C4-2B (cell line): ENCODE measurements around the gene TMEM123.

Experiments
- ZFX ChIP-seq: fragments of 450-650 bp; IDR thresholded peaks from 2 replicates; pipeline ENCODE4 v1.6.1; 2017
- TF ChIP-seq, protein P1 (sequence below): fragments of 450-650 bp; conservative IDR thresholded peaks from 2 replicates; pipeline ENCODE4 v1.5.1; 2017; ENCODE audit warnings: mild to moderate bottlenecking

DNA sequence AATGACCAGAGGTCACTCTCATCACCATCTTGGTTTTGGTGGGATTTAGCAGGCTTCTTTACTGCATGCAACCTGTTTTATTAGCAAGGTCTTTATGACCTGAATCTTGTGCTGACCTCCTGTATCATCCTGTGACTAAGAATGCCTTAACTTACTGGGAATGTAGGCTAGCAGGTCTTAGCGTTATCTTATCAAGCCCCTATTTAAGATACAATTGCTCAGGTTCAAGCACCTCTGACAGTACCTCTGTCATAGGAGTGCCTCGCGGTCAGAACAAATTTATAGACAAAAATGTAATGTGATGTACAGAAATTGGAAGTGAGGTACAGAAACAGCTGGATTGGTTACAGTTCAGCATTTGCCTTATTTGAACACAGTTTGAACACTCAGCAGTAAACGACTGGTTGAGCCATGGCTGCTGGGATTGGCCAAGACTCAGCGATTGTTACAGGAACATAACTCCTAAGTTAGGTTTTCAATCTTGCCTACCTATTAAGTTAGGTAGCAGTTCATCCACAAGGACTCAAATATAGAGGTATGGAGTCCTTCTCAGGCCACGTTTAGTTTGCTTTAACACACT lies 16.1 kb upstream of the TMEM123 start:
- TF ChIP-seq, protein P1, sequence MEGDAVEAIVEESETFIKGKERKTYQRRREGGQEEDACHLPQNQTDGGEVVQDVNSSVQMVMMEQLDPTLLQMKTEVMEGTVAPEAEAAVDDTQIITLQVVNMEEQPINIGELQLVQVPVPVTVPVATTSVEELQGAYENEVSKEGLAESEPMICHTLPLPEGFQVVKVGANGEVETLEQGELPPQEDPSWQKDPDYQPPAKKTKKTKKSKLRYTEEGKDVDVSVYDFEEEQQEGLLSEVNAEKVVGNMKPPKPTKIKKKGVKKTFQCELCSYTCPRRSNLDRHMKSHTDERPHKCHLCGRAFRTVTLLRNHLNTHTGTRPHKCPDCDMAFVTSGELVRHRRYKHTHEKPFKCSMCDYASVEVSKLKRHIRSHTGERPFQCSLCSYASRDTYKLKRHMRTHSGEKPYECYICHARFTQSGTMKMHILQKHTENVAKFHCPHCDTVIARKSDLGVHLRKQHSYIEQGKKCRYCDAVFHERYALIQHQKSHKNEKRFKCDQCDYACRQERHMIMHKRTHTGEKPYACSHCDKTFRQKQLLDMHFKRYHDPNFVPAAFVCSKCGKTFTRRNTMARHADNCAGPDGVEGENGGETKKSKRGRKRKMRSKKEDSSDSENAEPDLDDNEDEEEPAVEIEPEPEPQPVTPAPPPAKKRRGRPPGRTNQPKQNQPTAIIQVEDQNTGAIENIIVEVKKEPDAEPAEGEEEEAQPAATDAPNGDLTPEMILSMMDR: no peak
- TF ChIP-seq ZFX: no peak
